Measurements from ENCODE around the gene ADAM11. TPM values are rescaled to one million over a fixed set of nuclear protein-coding genes. Genes with fewer than 3 reads are reported as not detected.
"Not testable (repeated sequence)": the region's sequence is repeated elsewhere in the genome, so short reads cannot be mapped to it uniquely, and the experiment has no call there.

Gene ADAM11
- total RNA-seq, 1 experiment from 2014 or later, result 0.46 TPM

GRCh38 chr17:44738214-44738906 lies 20.4 kb upstream of the ADAM11 start:
- intact Hi-C loops (cut with micrococcal nuclease; ENCODE audit: unreplicated experiment), result no loop called here
- H3K9me2 ChIP-seq (ENCODE audit: insufficient read depth), result no peaks in the 10 kb centered on the region
- DNase-seq, result no peak
- H3K27ac ChIP-seq, result no peak overlapping the region
- no peaks in the 10 kb centered on the region for H3K36me3 ChIP-seq (ENCODE audit: low read depth)
- H3K4me2 ChIP-seq, result no peak overlapping the region
- H3K4me1 ChIP-seq (replicated peaks; ENCODE audit: insufficient read depth), result no peaks in the 10 kb centered on the region
- no peaks in the 10 kb centered on the region for H3K9me3 ChIP-seq (ENCODE audit: insufficient read depth, low read depth)
- no peak overlapping the region for H3K4me3 ChIP-seq
- no peak for TF ChIP-seq CTCF (conservative IDR thresholded peaks at IDR 0.05)
- TF ChIP-seq EZH2 (IDR thresholded peaks at IDR 0.05; ENCODE audit: low read depth), result no peak
- BruUV-seq (replicated peaks), result no TSS peak
- CTCF ChIA-PET, result no interaction called here
- no peaks in the 10 kb centered on the region for H3K27me3 ChIP-seq (ENCODE audit: insufficient read depth, low read depth)
- POLR2A ChIA-PET (ENCODE audit: unreplicated experiment), result no interaction called here
- H2AFZ ChIP-seq, result no peak overlapping the region
- H4K20me1 ChIP-seq (ENCODE audit: insufficient read depth), result no peaks in the 10 kb centered on the region
- H3F3A ChIP-seq (ENCODE audit: insufficient read depth, low read depth), result 0 out of 2 replicates have a peak, but pooled peaks cover 3% of the 10 kb centered on the region
- H3K79me2 ChIP-seq (ENCODE audit: low read depth), result no peaks in the 10 kb centered on the region

- H3F3A ChIP-seq (ENCODE audit: insufficient read depth, low read depth), result no peaks in the 10 kb centered on the region
- no peaks in the 10 kb centered on the region for H3K9me2 ChIP-seq (ENCODE audit: insufficient read depth)
- no peak overlapping the region for H3K4me2 ChIP-seq
- CTCF ChIA-PET, result no interaction called here
- H3K9me3 ChIP-seq (ENCODE audit: insufficient read depth, low read depth), result no peaks in the 10 kb centered on the region
- no TSS peak for BruUV-seq (replicated peaks)
- no peaks in the 10 kb centered on the region for H3K4me1 ChIP-seq (replicated peaks; ENCODE audit: insufficient read depth)
- POLR2A ChIA-PET (ENCODE audit: unreplicated experiment), result no interaction called here
- H3K27me3 ChIP-seq (ENCODE audit: insufficient read depth, low read depth), result no peaks in the 10 kb centered on the region
- no peak for DNase-seq
- H3K27ac ChIP-seq, result no peak overlapping the region
- H3K36me3 ChIP-seq (ENCODE audit: low read depth), result no peaks in the 10 kb centered on the region
- TF ChIP-seq EZH2 (IDR thresholded peaks at IDR 0.05; ENCODE audit: low read depth), result no peak
- no peak for TF ChIP-seq CTCF (conservative IDR thresholded peaks at IDR 0.05)
- H4K20me1 ChIP-seq (ENCODE audit: insufficient read depth), result no peaks in the 10 kb centered on the region
- intact Hi-C loops (cut with micrococcal nuclease; ENCODE audit: unreplicated experiment), result no loop called here
- no peak overlapping the region for H2AFZ ChIP-seq
- no peaks in the 10 kb centered on the region for H3K79me2 ChIP-seq (ENCODE audit: low read depth)
- no peak overlapping the region for H3K4me3 ChIP-seq
Observed at GRCh38 chr17:44741316-44741715, 17.5 kb upstream of the ADAM11 start.

- Histone ChIP-seq H2AFZ (no peak overlapping the region), H3K27ac (no peak overlapping the region), H3K27me3 (ENCODE audit: insufficient read depth, low read depth) (no peaks in the 10 kb centered on the region), H3K79me2 (ENCODE audit: low read depth) (no peaks in the 10 kb centered on the region), H3F3A (ENCODE audit: insufficient read depth, low read depth) (no peaks in the 10 kb centered on the region), H3K36me3 (ENCODE audit: low read depth) (no peaks in the 10 kb centered on the region), H3K9me2 (ENCODE audit: insufficient read depth) (no peaks in the 10 kb centered on the region), H3K4me2 (no peak overlapping the region), H3K9me3 (ENCODE audit: insufficient read depth, low read depth) (no peaks in the 10 kb centered on the region), H3K4me3 (no peak overlapping the region), H3K4me1 (replicated peaks; ENCODE audit: insufficient read depth) (no peaks in the 10 kb centered on the region), H4K20me1 (ENCODE audit: insufficient read depth) (no peaks in the 10 kb centered on the region)
- DNase-seq, result no peak
- POLR2A ChIA-PET (ENCODE audit: unreplicated experiment), result no interaction called here
- BruUV-seq (replicated peaks), result no TSS peak
- intact Hi-C loops (cut with micrococcal nuclease; ENCODE audit: unreplicated experiment), result no loop called here
- TF ChIP-seq EZH2 (IDR thresholded peaks at IDR 0.05; ENCODE audit: low read depth), result no peak
- TF ChIP-seq CTCF (conservative IDR thresholded peaks at IDR 0.05), result no peak
- CTCF ChIA-PET, result no interaction called here
Observed at GRCh38 chr17:44745301-44745700, 13.5 kb upstream of the ADAM11 start.

- H3K27me3 ChIP-seq (ENCODE audit: insufficient read depth, low read depth); BruUV-seq (replicated peaks); POLR2A ChIA-PET (ENCODE audit: unreplicated experiment); CTCF ChIA-PET; H3K9me2 ChIP-seq (ENCODE audit: insufficient read depth); H4K20me1 ChIP-seq (ENCODE audit: insufficient read depth); H3K4me3 ChIP-seq; H3K27ac ChIP-seq; H3K9me3 ChIP-seq (ENCODE audit: insufficient read depth, low read depth); H3K4me1 ChIP-seq (replicated peaks; ENCODE audit: insufficient read depth); H3K4me2 ChIP-seq; H2AFZ ChIP-seq; intact Hi-C loops (cut with micrococcal nuclease; ENCODE audit: unreplicated experiment); H3K79me2 ChIP-seq (ENCODE audit: low read depth); H3K36me3 ChIP-seq (ENCODE audit: low read depth); H3F3A ChIP-seq (ENCODE audit: insufficient read depth, low read depth); DNase-seq: not testable (repeated sequence)
Observed at GRCh38 chr17:44745738-44746137, 13.1 kb upstream of the ADAM11 start.

All from PC-9 (cell line).